Osteocyte (in vitro differentiated cells): ENCODE results near the gene KIRREL3. TPM values are rescaled to one million over a fixed set of nuclear protein-coding genes. Genes with fewer than 3 reads are reported as not detected.

ENCODE experiments used
- DNase-seq: peaks from one replicate; pipeline ENCODE4 v3.0.0; 2021; ENCODE audit warnings: mixed read lengths; ENCODE audit not compliant: unreplicated experiment; ENCODE audit errors: extremely low spot score
- H3K27ac Mint-ChIP-seq: one replicate; pipeline ENCODE4 v1.8.0; 2021; ENCODE audit warnings: mild to moderate bottlenecking, mixed read lengths; ENCODE audit not compliant: unreplicated experiment
- H3K27me3 Mint-ChIP-seq: one replicate; pipeline ENCODE4 v1.8.0; 2021; ENCODE audit warnings: mixed read lengths; ENCODE audit not compliant: unreplicated experiment
- H3K36me3 Mint-ChIP-seq: one replicate; pipeline ENCODE4 v1.8.0; 2021; ENCODE audit warnings: mixed read lengths; ENCODE audit not compliant: unreplicated experiment
- H3K4me1 Mint-ChIP-seq: one replicate; pipeline ENCODE4 v1.8.0; 2021; ENCODE audit warnings: mixed read lengths; ENCODE audit not compliant: unreplicated experiment
- H3K4me3 Mint-ChIP-seq: one replicate; pipeline ENCODE4 v1.8.0; 2021; ENCODE audit warnings: mild to moderate bottlenecking, moderate library complexity, mixed read lengths; ENCODE audit not compliant: unreplicated experiment
- H3K9me3 Mint-ChIP-seq: one replicate; pipeline ENCODE4 v1.8.0; 2021; ENCODE audit warnings: mixed read lengths; ENCODE audit not compliant: unreplicated experiment
- total RNA-seq: library from RNA; stranded (reverse); gene quantifications from 2 replicates; pipeline ENCODE4 v1.2.1, GENCODE V29; 2021
- TF ChIP-seq, protein P1 (sequence below): fragments of 200-600 bp; sonication (generic); IDR thresholded peaks from 2 replicates; pipeline ENCODE4 v1.5.0; 2021; ENCODE audit warnings: antibody characterized with exemption, mild to moderate bottlenecking, moderate library complexity

KIRREL3 gene
- total RNA-seq, 1 donor from 2014 or later: 1.2 TPM

DNA sequence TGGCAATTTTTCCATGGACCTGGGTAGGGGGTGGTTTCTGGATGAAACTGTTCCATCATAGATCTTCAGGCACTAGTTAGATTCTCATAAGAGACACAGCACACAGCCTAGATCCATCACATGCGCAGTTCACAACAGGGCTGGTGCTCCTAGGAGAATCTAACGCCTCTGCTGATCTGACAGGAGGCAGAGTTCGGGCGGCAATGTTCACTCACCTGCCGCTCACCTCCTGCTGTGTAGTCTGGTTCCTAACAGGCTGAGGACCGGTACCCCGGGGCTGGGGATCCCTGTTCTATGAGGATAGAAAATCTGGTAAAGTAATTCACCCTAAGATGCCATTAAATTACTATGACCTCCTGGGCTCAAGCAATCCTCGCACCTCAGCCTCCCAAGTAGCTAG, 318.0 kb downstream of the KIRREL3 start:
- DNase-seq: no peak
- H3K4me1 Mint-ChIP-seq: no peaks in the 10 kb centered on the region
- no peak overlapping the region for H3K27ac Mint-ChIP-seq
- H3K36me3 Mint-ChIP-seq: no peaks in the 10 kb centered on the region
- H3K27me3 Mint-ChIP-seq: no peaks in the 10 kb centered on the region
- H3K4me3 Mint-ChIP-seq: no peak overlapping the region
- no peaks in the 10 kb centered on the region for H3K9me3 Mint-ChIP-seq
- TF ChIP-seq, protein P1, sequence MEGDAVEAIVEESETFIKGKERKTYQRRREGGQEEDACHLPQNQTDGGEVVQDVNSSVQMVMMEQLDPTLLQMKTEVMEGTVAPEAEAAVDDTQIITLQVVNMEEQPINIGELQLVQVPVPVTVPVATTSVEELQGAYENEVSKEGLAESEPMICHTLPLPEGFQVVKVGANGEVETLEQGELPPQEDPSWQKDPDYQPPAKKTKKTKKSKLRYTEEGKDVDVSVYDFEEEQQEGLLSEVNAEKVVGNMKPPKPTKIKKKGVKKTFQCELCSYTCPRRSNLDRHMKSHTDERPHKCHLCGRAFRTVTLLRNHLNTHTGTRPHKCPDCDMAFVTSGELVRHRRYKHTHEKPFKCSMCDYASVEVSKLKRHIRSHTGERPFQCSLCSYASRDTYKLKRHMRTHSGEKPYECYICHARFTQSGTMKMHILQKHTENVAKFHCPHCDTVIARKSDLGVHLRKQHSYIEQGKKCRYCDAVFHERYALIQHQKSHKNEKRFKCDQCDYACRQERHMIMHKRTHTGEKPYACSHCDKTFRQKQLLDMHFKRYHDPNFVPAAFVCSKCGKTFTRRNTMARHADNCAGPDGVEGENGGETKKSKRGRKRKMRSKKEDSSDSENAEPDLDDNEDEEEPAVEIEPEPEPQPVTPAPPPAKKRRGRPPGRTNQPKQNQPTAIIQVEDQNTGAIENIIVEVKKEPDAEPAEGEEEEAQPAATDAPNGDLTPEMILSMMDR: no peak

DNA sequence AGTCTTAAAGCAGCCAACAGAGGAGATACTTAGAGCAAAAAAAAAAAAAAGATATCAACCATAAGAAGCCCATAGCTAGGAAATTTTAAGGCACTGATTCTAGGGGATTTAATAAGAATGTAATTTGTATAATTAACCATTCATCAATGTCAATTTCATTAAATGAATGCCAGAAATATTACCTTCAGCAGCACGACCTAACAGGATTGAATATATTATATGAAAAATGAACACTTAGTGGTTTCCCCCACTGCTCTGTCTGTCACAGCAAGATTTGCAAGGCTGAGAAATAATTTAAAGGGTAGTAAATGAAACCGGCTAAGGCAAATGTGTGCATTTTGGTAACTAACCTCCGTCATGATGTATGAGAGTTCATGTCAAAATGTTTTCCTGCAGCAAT, 319.9 kb downstream of the KIRREL3 start:
- Mint-ChIP-seq H3K27me3 (no peaks in the 10 kb centered on the region), H3K4me1 (no peaks in the 10 kb centered on the region), H3K9me3 (no peaks in the 10 kb centered on the region), H3K27ac (no peak overlapping the region), H3K36me3 (no peaks in the 10 kb centered on the region), H3K4me3 (no peak overlapping the region)
- no peak for DNase-seq
- TF ChIP-seq, protein P1: no peak

DNA sequence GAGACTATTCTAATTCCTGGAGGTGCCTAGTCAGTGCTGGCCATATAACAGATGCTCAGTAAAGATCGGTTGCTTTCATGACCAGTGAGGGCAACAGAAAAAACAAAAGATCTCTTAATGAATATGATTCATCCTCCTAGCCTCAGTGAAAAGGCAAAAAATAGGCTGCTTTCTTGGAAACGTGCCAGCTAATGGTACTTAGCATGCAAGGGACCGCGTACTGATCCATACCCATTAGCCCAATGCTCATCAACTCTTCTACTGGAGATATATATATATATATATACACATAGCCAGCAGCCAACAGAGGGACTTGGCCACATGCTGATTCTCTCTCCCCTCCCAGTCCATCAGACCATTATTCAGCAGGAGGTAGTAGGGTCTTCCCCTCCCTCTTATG, 320.4 kb downstream of the KIRREL3 start:
- no peaks in the 10 kb centered on the region for H3K36me3 Mint-ChIP-seq
- H3K4me1 Mint-ChIP-seq: no peaks in the 10 kb centered on the region
- no peaks in the 10 kb centered on the region for H3K9me3 Mint-ChIP-seq
- H3K27ac Mint-ChIP-seq: no peak overlapping the region
- DNase-seq: no peak
- H3K4me3 Mint-ChIP-seq: no peak overlapping the region
- no peaks in the 10 kb centered on the region for H3K27me3 Mint-ChIP-seq
- TF ChIP-seq, protein P1: no peak

DNA sequence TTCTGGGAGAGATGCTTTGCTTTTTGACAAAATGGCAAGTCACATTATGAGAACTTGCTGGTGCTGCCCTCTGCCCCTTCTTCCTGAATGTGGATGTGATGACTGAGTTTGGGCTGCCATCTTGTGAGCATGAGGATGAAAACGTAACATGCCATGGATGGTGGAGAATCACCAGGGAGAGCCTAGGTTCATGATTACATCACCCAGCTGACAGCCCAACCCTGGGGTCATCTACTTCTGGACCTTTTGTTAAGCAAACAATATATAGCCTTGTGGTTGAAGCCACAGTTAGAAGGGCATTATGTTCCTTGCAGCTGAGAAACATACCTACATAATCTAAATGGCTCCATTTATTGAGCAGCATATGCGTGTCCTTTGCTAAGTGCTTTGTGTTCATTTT, 321.5 kb downstream of the KIRREL3 start:
- H3K4me1 Mint-ChIP-seq: no peaks in the 10 kb centered on the region
- no peaks in the 10 kb centered on the region for H3K27me3 Mint-ChIP-seq
- no peak for DNase-seq
- no peak overlapping the region for H3K27ac Mint-ChIP-seq
- H3K36me3 Mint-ChIP-seq: no peaks in the 10 kb centered on the region
- H3K4me3 Mint-ChIP-seq: no peak overlapping the region
- TF ChIP-seq, protein P1: no peak
- H3K9me3 Mint-ChIP-seq: no peaks in the 10 kb centered on the region

DNA sequence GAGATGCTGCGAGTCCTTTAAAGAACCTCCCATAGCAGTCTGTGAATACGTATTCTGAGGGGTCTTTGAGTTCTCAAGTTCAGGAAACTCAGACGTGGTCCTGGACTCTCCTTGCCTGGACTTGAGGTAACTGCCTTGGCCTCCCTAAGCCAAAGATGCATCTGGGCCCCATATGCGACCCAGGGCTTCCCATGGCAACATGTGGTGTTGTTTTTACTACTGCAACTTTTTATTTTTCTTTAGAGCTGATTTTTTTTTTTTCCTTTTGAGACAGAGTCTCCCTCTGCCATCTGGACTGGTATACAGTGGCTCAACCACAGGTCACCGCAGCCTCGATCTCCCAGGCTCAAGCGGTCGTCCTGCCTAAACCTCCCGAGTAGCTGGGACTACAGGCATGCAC, 324.0 kb downstream of the KIRREL3 start:
- no peak overlapping the region for H3K4me3 Mint-ChIP-seq
- H3K36me3 Mint-ChIP-seq: no peaks in the 10 kb centered on the region
- H3K9me3 Mint-ChIP-seq: no peaks in the 10 kb centered on the region
- TF ChIP-seq, protein P1: no peak
- H3K27me3 Mint-ChIP-seq: no peaks in the 10 kb centered on the region
- H3K4me1 Mint-ChIP-seq: no peaks in the 10 kb centered on the region
- H3K27ac Mint-ChIP-seq: no peak overlapping the region
- DNase-seq: no peak
